ENCODE measurements around the gene MPRIP.

- no peak for TF ChIP-seq CTCF (conservative IDR thresholded peaks at IDR 0.05; ENCODE audit: low read depth, low read length)
- no peak for TF ChIP-seq EZH2phosphoT487 (IDR thresholded peaks at IDR 0.05; ENCODE audit: borderline replicate concordance, low read length)
These were observed 140.4 kb downstream of the MPRIP start for GRCh38 chr17:17182598-17183136.
